GM12878 (cell line): ENCODE measurements around the gene CITED1. TPM values are rescaled to one million over a fixed set of nuclear protein-coding genes. Genes with fewer than 3 reads are reported as not detected.

Experiments used
- ATAC-seq: fragments of 200-7000 bp; cut with Tn5 transposase; 3 replicates; pipeline ENCODE4 v1.9.1; 2020; ENCODE audit warnings: mild to moderate bottlenecking, moderate library complexity
- BruUV-seq: library from RNA; stranded (reverse); fragments of 400-500 nt; replicated peaks from 2 replicates; lab custom pipeline; 2021; lab: Mats Ljungman, UMichigan
- CTCF ChIA-PET: fragments of 300-600 bp; sonication (Branson Sonifier 250); formaldehyde crosslinking; extraction: SDS; loops from one replicate; lab custom pipeline; 2021; ENCODE audit warnings: inconsistent platforms; lab: Yijun Ruan, JAX
- POLR2A ChIA-PET: fragments of 350-600 bp; formaldehyde crosslinking; extraction: SDS; loops from one replicate; lab custom pipeline; 2021; ENCODE audit warnings: inconsistent platforms; lab: Charles Lee
- RAD21 ChIA-PET: fragments of 300-600 bp; sonication (Branson Sonifier 250); formaldehyde crosslinking; loops from one replicate; lab custom pipeline; 2023; ENCODE audit warnings: antibody characterized with exemption; ENCODE audit not compliant: unreplicated experiment; lab: Charles Lee
- SMC1A ChIA-PET: fragments of 300-600 bp; sonication (Branson Sonifier 250); formaldehyde crosslinking; loops from one replicate; lab custom pipeline; 2023; ENCODE audit not compliant: unreplicated experiment, uncharacterized antibody; lab: Charles Lee
- DNase-seq: peaks from one replicate; pipeline ENCODE4 v3.0.0-alpha.2; 2011; ENCODE audit warnings: low read depth, low spot score
- FAIRE-seq: peaks from 3 replicates; lab custom pipeline; 2011; peaks lifted over from hg19 to GRCh38; lab: Jason Lieb, UNC
- H2AFZ ChIP-seq: 2 replicates; pipeline ENCODE4 v1.6.0; 2011; ENCODE audit warnings: low read depth, low read length, control low read depth; ENCODE audit not compliant: control insufficient read depth
- H3K27ac ChIP-seq: 2 replicates; pipeline ENCODE4 v1.5.1; 2011; ENCODE audit warnings: control low read depth; ENCODE audit not compliant: control insufficient read depth, insufficient read depth
- H3K27me3 ChIP-seq, 2 experiments: replicated peaks in 1 of 2; 2 replicates each; pipeline versions ENCODE4 v1.6.0 to v1.6.1; 2011; ENCODE audit warnings: low read length in 1 of 2; ENCODE audit not compliant: control insufficient read depth in 2 of 2, insufficient read depth in 2 of 2
- H3K36me3 ChIP-seq, 2 experiments: 2 replicates each; pipeline ENCODE4 v1.5.1; 2011; ENCODE audit warnings: low read length in 1 of 2; ENCODE audit not compliant: control insufficient read depth in 2 of 2, insufficient read depth in 2 of 2
- H3K4me1 ChIP-seq: 2 replicates; pipeline ENCODE4 v1.6.1; 2011; ENCODE audit warnings: mild to moderate bottlenecking, low read length, moderate library complexity, mixed read lengths; ENCODE audit not compliant: control insufficient read depth, insufficient read depth
- H3K4me2 ChIP-seq: 2 replicates; pipeline ENCODE4 v1.6.0; 2011; ENCODE audit warnings: control low read depth; ENCODE audit not compliant: control insufficient read depth, insufficient read depth
- H3K4me3 ChIP-seq: fragments of 200-600 bp; sonication (generic); 2 replicates; pipeline ENCODE4 v1.5.1; 2016
- H3K79me2 ChIP-seq: 2 replicates; pipeline ENCODE4 v1.6.0; 2011; ENCODE audit warnings: low read length; ENCODE audit not compliant: control insufficient read depth, insufficient read depth
- H3K9ac ChIP-seq: 2 replicates; pipeline ENCODE4 v1.8.0; 2011; ENCODE audit warnings: low read length, control low read depth, mixed read lengths; ENCODE audit not compliant: control insufficient read depth, insufficient read depth
- H3K9me3 ChIP-seq: replicated peaks from 3 replicates; pipeline ENCODE4 v1.5.1; 2011; ENCODE audit warnings: mild to moderate bottlenecking, low read length; ENCODE audit not compliant: control insufficient read depth, insufficient read depth
- H4K20me1 ChIP-seq: 2 replicates; pipeline ENCODE4 v1.6.0; 2011; ENCODE audit not compliant: control insufficient read depth, insufficient read depth
- CBX3 ChIP-seq: fragments of 200-600 bp; sonication (generic); IDR thresholded peaks from 2 replicates; pipeline ENCODE4 v1.6.1; 2016; ENCODE audit warnings: low read depth, borderline replicate concordance
- DPF2 ChIP-seq: fragments of 450-650 bp; IDR thresholded peaks from 2 replicates; pipeline ENCODE4 v1.6.1; 2017; ENCODE audit warnings: mild to moderate bottlenecking
- FOXM1 ChIP-seq: IDR thresholded peaks from 2 replicates; pipeline ENCODE4 v1.6.1; 2012; ENCODE audit warnings: low read depth, mild to moderate bottlenecking, inconsistent platforms, low read length, moderate library complexity
- KAT2A ChIP-seq: conservative IDR thresholded peaks from 2 replicates; pipeline ENCODE4 v1.6.1; 2011; ENCODE audit warnings: low read depth, low read length; ENCODE audit not compliant: control insufficient read depth
- NFIC ChIP-seq: IDR thresholded peaks from 2 replicates; pipeline ENCODE4 v1.6.1; 2012; ENCODE audit warnings: low read depth, mild to moderate bottlenecking, inconsistent platforms, low read length, moderate library complexity
- NRF1 ChIP-seq: conservative IDR thresholded peaks from 2 replicates; pipeline ENCODE4 v1.6.1; 2011; ENCODE audit warnings: mild to moderate bottlenecking, low read depth, low read length, improper control_type of control experiment
- POLR2A ChIP-seq: IDR thresholded peaks from 2 replicates; pipeline ENCODE4 v1.6.1; 2011; ENCODE audit warnings: low read depth, mild to moderate bottlenecking, low read length
- RAD21 ChIP-seq: IDR thresholded peaks from 2 replicates; pipeline ENCODE4 v1.6.1; 2011; ENCODE audit warnings: mild to moderate bottlenecking, low read depth, low read length, moderate library complexity; ENCODE audit not compliant: insufficient read depth
- RAD51 ChIP-seq: fragments of 450-650 bp; IDR thresholded peaks from 2 replicates; pipeline ENCODE4 v1.6.1; 2016; ENCODE audit warnings: moderate library complexity, mild to moderate bottlenecking, inconsistent platforms
- SIX5 ChIP-seq: IDR thresholded peaks from 2 replicates; pipeline ENCODE4 v1.6.1; 2011; ENCODE audit warnings: mild to moderate bottlenecking, low read depth, low read length, moderate library complexity; ENCODE audit not compliant: severe bottlenecking
- SMARCA5 ChIP-seq: fragments of 450-650 bp; IDR thresholded peaks from 2 replicates; pipeline ENCODE4 v1.6.1; 2017; ENCODE audit warnings: mild to moderate bottlenecking
- SREBF2 ChIP-seq: IDR thresholded peaks from 2 replicates; pipeline ENCODE4 v1.6.1; 2012; ENCODE audit warnings: mild to moderate bottlenecking, low read length
- ZBED1 ChIP-seq: IDR thresholded peaks from 2 replicates; pipeline ENCODE4 v1.6.1; 2016; ENCODE audit warnings: borderline replicate concordance
- ZNF217 ChIP-seq: fragments of 450-650 bp; IDR thresholded peaks from 2 replicates; pipeline ENCODE4 v1.6.1; 2017; ENCODE audit warnings: antibody characterized with exemption, mild to moderate bottlenecking
- WGBS: methylation state at CpG from one replicate; pipeline ENCODE4 v1.1.6; 2016; ENCODE audit warnings: low lambda C conversion rate; ENCODE audit not compliant: insufficient replicate concordance, insufficient coverage; ENCODE audit errors: missing lambda C conversion rate; 5-methylcytosine and 5-hydroxymethylcytosine counted together
- in situ Hi-C: fragments of 300-500 bp; cut with MboI; formaldehyde crosslinking; loops from 9 replicates; pipeline ENCODE4 v1.14.3; 2018; ENCODE audit warnings: mixed read lengths
- intact Hi-C: fragments of 100-400 bp; cut with micrococcal nuclease; formaldehyde crosslinking; loops from one replicate; pipeline ENCODE4 v1.14.2; 2022; ENCODE audit not compliant: unreplicated experiment
- polyA plus RNA-seq, 11 experiments: library from polyadenylated mRNA; depleted of rRNA in 4 of 11; unstranded in 6 of 11; stranded (reverse) in 5 of 11; fragments of >200 nt; fragmentation: Nextera tagmentation in 4 of 11; fragmentation: Illumina TruSeq in 1 of 11; extraction: Ambion mirVana in 4 of 11; extraction: Trizol in 1 of 11; gene quantifications; 1 replicate in 1 of 11; 2 replicates in 10 of 11; pipeline versions ENCODE4 v1.2.1 to v1.2.3, GENCODE V29; 2011 to 2016; ENCODE audit warnings: inconsistent platforms in 2 of 11, missing spikeins in 2 of 11, low read depth in 1 of 11
- total RNA-seq, 4 experiments: library from RNA; depleted of rRNA in 3 of 4; stranded (reverse); fragments of >200 nt in 3 of 4; fragmentation: Illumina TruSeq in 1 of 4; extraction: Trizol in 1 of 4; gene quantifications; 2 replicates each; pipeline versions ENCODE4 v1.2.1 to v1.2.3, GENCODE V29; 2013 to 2021
- TF ChIP-seq, protein P1 (sequence below): IDR thresholded peaks from 2 replicates; pipeline ENCODE4 v1.6.1; 2011; ENCODE audit warnings: borderline replicate concordance, low read depth, mild to moderate bottlenecking, moderate library complexity, low read length; ENCODE audit not compliant: insufficient read depth, poor library complexity, severe bottlenecking

The CITED1 gene
- total and polyA plus RNA-seq, 10 of the 15 experiments (the other 5 are each of a cell fraction or from before 2014, with no cell fraction given) = 0.56 TPM; not detected in 9

DNA sequence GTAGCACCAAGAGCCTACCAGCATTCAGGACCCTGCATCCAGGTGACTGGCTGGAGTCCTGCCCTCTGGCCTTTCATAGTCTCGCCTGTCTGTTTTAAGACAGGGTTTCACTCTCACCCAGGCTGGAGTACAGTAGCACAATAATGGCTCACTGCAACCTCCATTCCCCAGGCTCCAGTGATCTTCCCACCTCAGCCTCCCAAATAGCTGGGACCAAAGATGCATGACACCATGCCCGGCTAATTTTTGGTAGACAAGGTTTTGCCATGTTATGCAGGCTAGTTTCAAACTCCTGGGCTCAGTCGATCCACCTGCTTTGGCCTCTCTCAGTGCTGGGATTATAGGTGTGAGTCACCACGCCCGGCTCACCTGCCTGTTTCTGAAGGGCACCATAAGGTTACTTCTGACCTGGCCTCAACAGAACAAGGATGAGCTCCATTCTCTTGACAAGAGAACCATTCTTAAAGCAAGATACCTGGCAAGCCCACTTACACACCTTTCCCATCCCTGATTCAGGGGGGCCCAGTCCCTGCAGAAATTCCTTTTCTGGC, 35.3 kb downstream of the CITED1 start:
- in situ Hi-C loops = loop anchor here (10.0 kb wide), 1 partner anchor 1584 kb away; the partner anchor contains the start of gene XIST
- H3K27ac ChIP-seq = no peak overlapping the region
- no peaks in the 10 kb centered on the region for H3K9me3 ChIP-seq
- peaks cover 4% of the 10 kb centered on the region; the same call in 1 of the 2 replicates for H3K4me1 ChIP-seq
- CTCF ChIA-PET = interaction anchor here (0.9 to 3.2 kb wide), 2 partner anchors 25 to 270 kb away, joined by 3 to 18 read pairs; no protein-coding TSS in a partner anchor
- no peak for DNase-seq
- peak; percentile 22 for ATAC-seq
- peaks cover 3% of the 10 kb centered on the region; the same call in 1 of the 2 replicates for H4K20me1 ChIP-seq
- H3K9ac ChIP-seq = no peak overlapping the region
- no peak overlapping the region for H3K4me3 ChIP-seq
- SMC1A ChIA-PET = interaction anchor here (0.9 kb wide), 1 partner anchor 10 kb away, joined by 3 read pairs; no protein-coding TSS in a partner anchor
- intact Hi-C loops = no loop called here
- peaks cover 24 to 62% of the 10 kb centered on the region in 2 experiments for H3K36me3 ChIP-seq
- FAIRE-seq = no peak
- peaks cover 26% of the 10 kb centered on the region for H3K79me2 ChIP-seq
- no TSS peak for BruUV-seq
- RAD21 ChIA-PET = no interaction called here
- H3K4me2 ChIP-seq = no peak overlapping the region
- no peaks in the 10 kb centered on the region for H3K27me3 ChIP-seq
- TF ChIP-seq FOXM1 (no peak), POLR2A (0 out of 2 replicates have a peak, but pooled peaks have one; percentile 13)
- POLR2A ChIA-PET = no interaction called here
- no peak overlapping the region for H2AFZ ChIP-seq
- WGBS = 96% methylated on average over 5 of the region's 5 CpGs

DNA sequence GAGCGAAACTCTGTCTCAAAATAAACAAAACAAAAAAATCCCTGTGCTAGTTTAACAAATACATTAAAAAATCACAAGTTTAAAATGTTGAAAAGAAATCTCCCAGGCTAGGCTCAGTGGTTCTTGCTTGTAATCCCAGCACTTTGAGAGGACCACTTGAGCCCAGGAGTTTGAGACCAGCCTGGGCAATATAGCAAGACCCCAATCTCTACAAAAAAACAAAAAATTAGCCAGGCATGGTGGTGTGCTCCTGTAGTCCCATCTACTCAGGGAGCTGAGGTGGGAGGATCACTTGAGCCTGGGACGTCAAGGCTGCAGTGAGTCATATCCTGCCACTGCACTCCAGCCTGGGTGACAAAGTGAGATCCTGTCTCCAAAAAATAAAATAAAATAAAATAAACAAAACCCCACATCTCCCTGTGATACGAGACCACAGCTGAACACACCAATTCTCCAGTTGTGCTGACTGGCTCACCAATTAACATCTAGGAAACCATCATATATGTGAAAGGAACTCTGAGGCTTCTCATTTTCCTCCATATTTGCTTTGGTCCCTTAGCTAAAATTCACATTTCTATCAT, 36.0 kb downstream of the CITED1 start:
- Histone ChIP-seq H3K4me3 (no peak overlapping the region), H3K27me3 (no peaks in the 10 kb centered on the region), H4K20me1 (peaks cover 3% of the 10 kb centered on the region; the same call in 1 of the 2 replicates), H3K4me2 (no peak overlapping the region), H3K36me3 (peaks cover 24 to 58% of the 10 kb centered on the region in 2 experiments), H3K27ac (no peak overlapping the region), H2AFZ (no peak overlapping the region), H3K4me1 (peaks cover 4% of the 10 kb centered on the region; the same call in 1 of the 2 replicates), H3K79me2 (peaks cover 20% of the 10 kb centered on the region), H3K9ac (no peak overlapping the region), H3K9me3 (no peaks in the 10 kb centered on the region)
- RAD21 ChIA-PET = no interaction called here
- in situ Hi-C loops = loop anchor here (10.0 kb wide), 1 partner anchor 1585 kb away; the partner anchor contains the start of gene XIST
- DNase-seq = no peak
- intact Hi-C loops = no loop called here
- BruUV-seq = no TSS peak
- POLR2A ChIA-PET = no interaction called here
- FAIRE-seq = no peak
- SMC1A ChIA-PET = interaction anchor here (0.9 to 1.4 kb wide), 3 partner anchors 9 to 25 kb away, joined by 3 to 4 read pairs (median 3); no protein-coding TSS in a partner anchor
- peak; percentile 14; the same call in 2 of the 3 replicates for ATAC-seq
- CTCF ChIA-PET = interaction anchor here (3.2 kb wide), 2 partner anchors 7 to 25 kb away, joined by 18 to 19 read pairs; partner anchors contain the start of gene RPS4X
- 67% methylated on average over 3 of the region's 3 CpGs for WGBS
- TF ChIP-seq ZNF217 (no peak), NRF1 (no peak), SIX5 (no peak), RAD51 (no peak), NFIC (no peak), KAT2A (no peak), ZBED1 (no peak), CBX3 (no peak), RAD21 (no peak), DPF2 (no peak), SREBF2 (no peak), SMARCA5 (no peak)
- TF ChIP-seq, protein P1, sequence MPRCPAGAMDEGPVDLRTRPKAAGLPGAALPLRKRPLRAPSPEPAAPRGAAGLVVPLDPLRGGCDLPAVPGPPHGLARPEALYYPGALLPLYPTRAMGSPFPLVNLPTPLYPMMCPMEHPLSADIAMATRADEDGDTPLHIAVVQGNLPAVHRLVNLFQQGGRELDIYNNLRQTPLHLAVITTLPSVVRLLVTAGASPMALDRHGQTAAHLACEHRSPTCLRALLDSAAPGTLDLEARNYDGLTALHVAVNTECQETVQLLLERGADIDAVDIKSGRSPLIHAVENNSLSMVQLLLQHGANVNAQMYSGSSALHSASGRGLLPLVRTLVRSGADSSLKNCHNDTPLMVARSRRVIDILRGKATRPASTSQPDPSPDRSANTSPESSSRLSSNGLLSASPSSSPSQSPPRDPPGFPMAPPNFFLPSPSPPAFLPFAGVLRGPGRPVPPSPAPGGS = no peak
